GM12875 (cell line): ENCODE data around the gene CYS1.

Experiments used
- H3K4me3 ChIP-seq: one replicate; pipeline ENCODE4 v1.5.1; 2011; ENCODE audit warnings: low read depth, low read length, control low read depth
- TF ChIP-seq, protein P1 (sequence below): IDR thresholded peaks from 2 replicates; pipeline ENCODE4 v1.5.1; 2011; ENCODE audit warnings: low read depth, mild to moderate bottlenecking, control low read depth, inconsistent platforms, low read length, moderate library complexity, borderline replicate concordance; ENCODE audit not compliant: insufficient read depth

CYS1 gene

GRCh38 chr2:10052216-10052615 is 28.0 kb downstream of the CYS1 start:
- TF ChIP-seq, protein P1, sequence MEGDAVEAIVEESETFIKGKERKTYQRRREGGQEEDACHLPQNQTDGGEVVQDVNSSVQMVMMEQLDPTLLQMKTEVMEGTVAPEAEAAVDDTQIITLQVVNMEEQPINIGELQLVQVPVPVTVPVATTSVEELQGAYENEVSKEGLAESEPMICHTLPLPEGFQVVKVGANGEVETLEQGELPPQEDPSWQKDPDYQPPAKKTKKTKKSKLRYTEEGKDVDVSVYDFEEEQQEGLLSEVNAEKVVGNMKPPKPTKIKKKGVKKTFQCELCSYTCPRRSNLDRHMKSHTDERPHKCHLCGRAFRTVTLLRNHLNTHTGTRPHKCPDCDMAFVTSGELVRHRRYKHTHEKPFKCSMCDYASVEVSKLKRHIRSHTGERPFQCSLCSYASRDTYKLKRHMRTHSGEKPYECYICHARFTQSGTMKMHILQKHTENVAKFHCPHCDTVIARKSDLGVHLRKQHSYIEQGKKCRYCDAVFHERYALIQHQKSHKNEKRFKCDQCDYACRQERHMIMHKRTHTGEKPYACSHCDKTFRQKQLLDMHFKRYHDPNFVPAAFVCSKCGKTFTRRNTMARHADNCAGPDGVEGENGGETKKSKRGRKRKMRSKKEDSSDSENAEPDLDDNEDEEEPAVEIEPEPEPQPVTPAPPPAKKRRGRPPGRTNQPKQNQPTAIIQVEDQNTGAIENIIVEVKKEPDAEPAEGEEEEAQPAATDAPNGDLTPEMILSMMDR = no peak
- no peak overlapping the region for H3K4me3 ChIP-seq

DNA sequence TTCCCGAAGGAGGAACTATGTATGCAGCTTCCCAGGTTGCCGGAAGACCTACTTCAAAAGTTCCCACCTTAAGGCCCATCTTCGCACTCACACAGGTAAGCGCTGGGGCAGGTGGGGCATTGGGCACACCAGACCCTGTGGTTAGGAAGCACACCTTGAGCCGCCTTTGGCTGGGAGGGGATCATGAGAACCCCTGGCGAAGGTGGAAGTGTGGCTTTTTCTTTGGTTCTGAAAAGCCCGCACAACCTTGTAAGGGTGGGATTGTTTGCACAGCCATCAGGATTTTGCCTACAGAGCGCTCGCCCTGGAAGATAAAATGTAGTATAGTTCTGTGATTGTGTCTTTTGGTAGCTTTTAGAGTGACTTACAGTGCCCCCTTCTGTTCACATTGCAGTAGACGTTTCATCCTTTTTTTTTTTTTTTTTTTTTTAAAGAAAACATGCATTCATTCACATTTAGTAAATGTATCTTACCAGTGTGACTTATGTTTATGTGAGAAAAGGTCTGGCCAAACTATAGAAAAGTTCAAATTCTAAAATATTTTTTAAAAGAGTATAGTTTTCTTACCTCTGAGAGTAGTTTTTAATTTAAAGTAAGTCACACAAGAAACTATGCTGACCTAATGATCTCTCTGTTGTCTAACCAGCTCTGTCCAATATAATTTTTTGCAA is 31.6 kb downstream of the CYS1 start:
- no peak overlapping the region for H3K4me3 ChIP-seq
- TF ChIP-seq, protein P1 = peak; percentile 46; the same call in 1 of the 2 replicates

- TF ChIP-seq, protein P1 = no peak
- no peak overlapping the region for H3K4me3 ChIP-seq
These were observed 32.4 kb downstream of the CYS1 start for GRCh38 chr2:10047616-10048500.

GRCh38 chr2:10046931-10047330 is 33.3 kb downstream of the CYS1 start:
- no peak overlapping the region for H3K4me3 ChIP-seq
- TF ChIP-seq, protein P1 = no peak

DNA sequence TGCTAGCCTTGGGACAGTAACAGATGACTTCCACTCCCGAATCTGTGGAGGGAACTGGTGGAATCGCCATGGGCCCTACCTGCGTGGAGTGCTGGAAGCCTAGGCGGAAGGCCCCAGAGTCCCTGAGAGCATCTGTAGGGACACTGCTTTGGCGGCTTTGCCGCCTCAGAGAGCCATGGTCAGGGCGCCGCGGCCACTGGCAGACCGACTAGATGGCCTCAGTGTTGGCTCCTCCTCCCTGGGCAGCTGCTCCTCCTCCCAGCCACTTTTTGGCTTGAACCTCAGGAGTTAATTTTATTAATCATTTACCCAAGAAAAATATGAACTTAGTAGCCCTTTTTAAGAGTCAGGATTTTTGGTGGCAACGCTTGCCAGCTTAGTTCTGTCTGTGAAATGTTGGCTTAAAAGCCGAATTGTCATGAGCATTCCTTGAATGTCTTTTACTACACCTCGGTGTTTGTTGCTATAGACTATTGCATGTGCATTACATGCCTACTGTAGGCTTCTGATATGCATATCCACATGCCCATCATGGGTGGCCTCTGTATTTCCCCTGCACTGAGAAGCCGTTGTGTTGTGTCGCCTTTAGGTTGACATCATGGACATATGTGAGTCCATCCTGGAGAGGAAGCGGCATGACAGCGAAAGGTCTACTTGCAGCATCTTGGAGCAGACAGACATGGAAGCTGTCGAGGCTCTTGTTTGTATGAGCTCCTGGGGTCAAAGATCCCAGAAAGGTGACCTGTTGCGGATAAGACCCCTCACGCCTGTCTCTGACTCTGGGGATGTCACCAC is 34.5 kb downstream of the CYS1 start:
- TF ChIP-seq, protein P1 = no peak
- H3K4me3 ChIP-seq = no peak overlapping the region

- H3K4me3 ChIP-seq = no peak overlapping the region
- TF ChIP-seq, protein P1 = no peak
These were observed 36.2 kb downstream of the CYS1 start for GRCh38 chr2:10043906-10044601.
